Measurements from ENCODE around the gene APBA1. TPM values are rescaled to one million over a fixed set of nuclear protein-coding genes. Genes with fewer than 3 reads are reported as not detected.

Gene APBA1
- total and polyA plus RNA-seq, 9 of the 15 experiments (the other 6 are each of a cell fraction or from before 2014, with no cell fraction given) = 0.01 to 0.02 TPM; not detected in 7

- TF ChIP-seq CEBPG (CRISPR knock-in tag; IDR thresholded peaks at IDR 0.05) (no peak), CEBPG (tag; conservative IDR thresholded peaks at IDR 0.05 in 1 of 2, IDR thresholded peaks at IDR 0.05 in 1 of 2) (0 out of 4 replicates have a peak, but pooled peaks of 1 of the 2 experiments have one; percentile 20), FIP1L1 (IDR thresholded peaks at IDR 0.05; ENCODE audit: low read depth, low read length, poor library complexity, severe bottlenecking) (no peak)
- no peak for FAIRE-seq
- DNase-seq (ENCODE audit: extremely low read depth in 1 of 4, low spot score in 3 of 4) = no peak
- POLR2A ChIA-PET = interaction anchor here (0.9 kb wide), 1 partner anchor 97 kb away, joined by 3 read pairs; no protein-coding TSS in a partner anchor
- intact Hi-C loops (cut with micrococcal nuclease) = no loop called here
- H3K27ac ChIP-seq (ENCODE audit: extremely low read depth, low read depth, low read length) = no peak overlapping the region
- no peak overlapping the region for H3K4me3 ChIP-seq
- no peaks in the 10 kb centered on the region for H3K9me1 ChIP-seq (ENCODE audit: control insufficient read depth, insufficient read depth, low read length)
- no peaks in the 10 kb centered on the region for H3K36me3 ChIP-seq (ENCODE audit: control insufficient read depth, insufficient read depth, low read length)
- CTCF ChIA-PET (ENCODE audit: low intra/inter-chr PET ratio) = no interaction called here
- H3K79me2 ChIP-seq (ENCODE audit: control insufficient read depth, insufficient read depth, low read length) = no peaks in the 10 kb centered on the region
- no peak overlapping the region for H2AFZ ChIP-seq (ENCODE audit: low read depth, low read length)
- H4K20me1 ChIP-seq (replicated peaks; ENCODE audit: control insufficient read depth, insufficient read depth, low read length) = no peaks in the 10 kb centered on the region
- WGBS (ENCODE audit: insufficient coverage, low coverage, missing lambda C conversion rate) = 0% methylated on average over 6 of the region's 6 CpGs
- in situ Hi-C loops (cut with MboI) = no loop called here
- H3K27me3 ChIP-seq (ENCODE audit: control insufficient read depth in 2 of 2, insufficient read depth in 2 of 2, low read length in 2 of 2) = no peaks in the 10 kb centered on the region
- ATAC-seq = no peak
- H3K4me1 ChIP-seq (replicated peaks in 1 of 2; ENCODE audit: control insufficient read depth in 2 of 2, insufficient read depth in 2 of 2, low read length in 2 of 2) = no peaks in the 10 kb centered on the region
- no peak overlapping the region for H3K9ac ChIP-seq (ENCODE audit: insufficient read depth in 1 of 2, low read depth in 2 of 2, low read length in 2 of 2)
- H3K4me2 ChIP-seq (ENCODE audit: insufficient read depth, low read length) = no peak overlapping the region
- no TSS peak for BruUV-seq (replicated peaks)
- no peaks in the 10 kb centered on the region for H3K9me3 ChIP-seq (replicated peaks; ENCODE audit: control insufficient read depth, insufficient read depth, low read depth, low read length)
Observed at GRCh38 chr9:69554945-69555344, 117.2 kb downstream of the APBA1 start.

GRCh38 chr9:69549310-69550202 lies 122.6 kb downstream of the APBA1 start:
- Histone ChIP-seq H3K9me3 (replicated peaks; ENCODE audit: control insufficient read depth, insufficient read depth, low read depth, low read length) (no peaks in the 10 kb centered on the region), H3K4me2 (ENCODE audit: insufficient read depth, low read length) (no peak overlapping the region), H3K27me3 (ENCODE audit: control insufficient read depth in 2 of 2, insufficient read depth in 2 of 2, low read length in 2 of 2) (peaks cover 0 to 8% of the 10 kb centered on the region in 2 experiments; a peak in 1 of 5 replicates), H3K36me3 (ENCODE audit: control insufficient read depth, insufficient read depth, low read length) (no peaks in the 10 kb centered on the region), H3K9ac (ENCODE audit: insufficient read depth in 1 of 2, low read depth in 2 of 2, low read length in 2 of 2) (no peak overlapping the region), H2AFZ (ENCODE audit: low read depth, low read length) (no peak overlapping the region), H3K27ac (ENCODE audit: extremely low read depth, low read depth, low read length) (no peak overlapping the region), H3K4me1 (replicated peaks in 1 of 2; ENCODE audit: control insufficient read depth in 2 of 2, insufficient read depth in 2 of 2, low read length in 2 of 2) (no peaks in the 10 kb centered on the region), H3K4me3 (no peak overlapping the region), H3K79me2 (ENCODE audit: control insufficient read depth, insufficient read depth, low read length) (no peaks in the 10 kb centered on the region), H3K9me1 (ENCODE audit: control insufficient read depth, insufficient read depth, low read length) (no peaks in the 10 kb centered on the region), H4K20me1 (replicated peaks; ENCODE audit: control insufficient read depth, insufficient read depth, low read length) (no peaks in the 10 kb centered on the region)
- peak; percentile 26 to 32 (median 29) for DNase-seq (ENCODE audit: extremely low read depth in 1 of 4, low spot score in 3 of 4)
- BruUV-seq (replicated peaks) = no TSS peak
- ChIA-PET CTCF (ENCODE audit: low intra/inter-chr PET ratio) (no interaction called here), POLR2A (no interaction called here)
- in situ Hi-C loops (cut with MboI) (loop anchor here (25.0 kb wide), 1 partner anchor 487 kb away; no protein-coding TSS in a partner anchor), intact Hi-C loops (cut with micrococcal nuclease) (loop anchor here (2.0 to 5.0 kb wide), 2 partner anchors 127 to 328 kb away; no protein-coding TSS in a partner anchor)
- ATAC-seq = peak; percentile 56; the same call in 2 of the 3 replicates
- 3% methylated on average over 12 of the region's 14 CpGs for WGBS (ENCODE audit: insufficient coverage, low coverage, missing lambda C conversion rate)
- FAIRE-seq = peak; percentile 51
- TF ChIP-seq KAT7 (CRISPR knock-in tag; IDR thresholded peaks at IDR 0.05; ENCODE audit: borderline replicate concordance) (no peak), ZBTB5 (IDR thresholded peaks at IDR 0.05) (no peak), RBM25 (IDR thresholded peaks at IDR 0.05; ENCODE audit: low read depth, low read length, severe bottlenecking) (peak; percentile 87), RBBP5 (IDR thresholded peaks at IDR 0.05; ENCODE audit: borderline replicate concordance, insufficient read depth, low read length, poor library complexity, severe bottlenecking) (no peak), BRD4 (IDR thresholded peaks at IDR 0.05) (no peak), SRSF1 (IDR thresholded peaks at IDR 0.05; ENCODE audit: low read depth, low read length) (no peak), PTBP1 (IDR thresholded peaks at IDR 0.05; ENCODE audit: low read depth, low read length) (no peak)
